Measurements from ENCODE around the gene MTSS2. TPM values are rescaled to one million over a fixed set of nuclear protein-coding genes. Genes with fewer than 3 reads are reported as not detected.

MTSS2 gene
- total and polyA plus RNA-seq, 2 of the 8 experiments (the other 6 are each of a cell fraction or from before 2014, with no cell fraction given): 23.3 to 36.7 TPM

- TF ChIP-seq CHD7 (IDR thresholded peaks at IDR 0.05; ENCODE audit: insufficient replicate concordance, low read length) (no peak), EP300 (IDR thresholded peaks at IDR 0.05; ENCODE audit: borderline replicate concordance in 1 of 2, low read depth in 2 of 2, low read length in 2 of 2) (no peak), KDM4A (IDR thresholded peaks at IDR 0.05; ENCODE audit: low read depth, low read length, severe bottlenecking) (no peak), CHD2 (IDR thresholded peaks at IDR 0.05; ENCODE audit: low read length) (no peak), EZH2 (IDR thresholded peaks at IDR 0.05; ENCODE audit: low read depth, low read length, severe bottlenecking) (no peak), CHD1 (IDR thresholded peaks at IDR 0.05; ENCODE audit: low read depth, low read length) (no peak), SIN3A (conservative IDR thresholded peaks at IDR 0.05 in 1 of 2, IDR thresholded peaks at IDR 0.05 in 1 of 2; ENCODE audit: low read depth in 1 of 2, low read length in 2 of 2) (no peak), RBBP5 (IDR thresholded peaks at IDR 0.05; ENCODE audit: borderline replicate concordance, low read depth, low read length) (no peak), SP1 (IDR thresholded peaks at IDR 0.05; ENCODE audit: low read depth, low read length) (no peak), ASH2L (IDR thresholded peaks at IDR 0.05; ENCODE audit: low read length) (no peak), YY1 (IDR thresholded peaks at IDR 0.05; ENCODE audit: low read depth, low read length) (no peak), CEBPB (IDR thresholded peaks at IDR 0.05; ENCODE audit: low read depth, low read length) (no peak)
Observed at GRCh38 chr16:70651524-70651923, 34.3 kb downstream of the MTSS2 start (continued).

All from H1 (cell line).